Caco-2 (cell line): Measurements from ENCODE around the gene KAT2A. TPM values are rescaled to one million over a fixed set of nuclear protein-coding genes. Genes with fewer than 3 reads are reported as not detected.

Source experiments
- BruUV-seq: library from RNA; stranded (reverse); fragments of 400-500 nt; replicated peaks from 2 replicates; lab custom pipeline; 2021; lab: Mats Ljungman, UMichigan
- CTCF ChIA-PET: fragments of 300-600 bp; sonication (Branson Sonifier 250); formaldehyde crosslinking; loops from one replicate; lab custom pipeline; 2022; ENCODE audit warnings: antibody characterized with exemption; lab: Charles Lee
- POLR2A ChIA-PET: fragments of 300-600 bp; sonication (Branson Sonifier 250); formaldehyde crosslinking; loops from one replicate; lab custom pipeline; 2022; ENCODE audit warnings: antibody characterized with exemption; lab: Charles Lee
- DNase-seq, 2 experiments: peaks; one replicate each; pipeline versions ENCODE4 v3.0.0 to v3.0.0-alpha.2; 2020 to 2022
- H3K27me3 ChIP-seq: replicated peaks from 2 replicates; pipeline ENCODE4 v1.6.0; 2011; ENCODE audit warnings: low read length; ENCODE audit not compliant: control insufficient read depth, insufficient read depth
- H3K36me3 ChIP-seq: 2 replicates; pipeline ENCODE4 v1.5.1; 2011; ENCODE audit warnings: low read length; ENCODE audit not compliant: control insufficient read depth, insufficient read depth
- H3K4me1 ChIP-seq: fragments of 250-450 bp; sonication (Bioruptor Pico); 2 replicates; pipeline ENCODE4 v1.5.1; 2020; ENCODE audit warnings: mild to moderate bottlenecking
- H3K4me3 ChIP-seq: 2 replicates; pipeline ENCODE4 v1.5.1; 2011; ENCODE audit warnings: low read depth, mild to moderate bottlenecking, control low read depth, low read length
- H3K9me3 ChIP-seq: fragments of 250-450 bp; sonication (Bioruptor Pico); 2 replicates; pipeline ENCODE4 v1.5.1; 2020; ENCODE audit warnings: mild to moderate bottlenecking, moderate library complexity
- H3K27ac Mint-ChIP-seq: one replicate; pipeline ENCODE4 v1.8.0; 2022; ENCODE audit warnings: mixed read lengths; ENCODE audit not compliant: unreplicated experiment
- H3K27me3 Mint-ChIP-seq: one replicate; pipeline ENCODE4 v1.8.0; 2022; ENCODE audit warnings: mixed read lengths; ENCODE audit not compliant: insufficient read depth, unreplicated experiment
- H3K36me3 Mint-ChIP-seq: one replicate; pipeline ENCODE4 v1.8.0; 2022; ENCODE audit warnings: mild to moderate bottlenecking, mixed read lengths; ENCODE audit not compliant: insufficient read depth, unreplicated experiment
- H3K4me1 Mint-ChIP-seq: one replicate; pipeline ENCODE4 v1.8.0; 2022; ENCODE audit warnings: low read depth, mixed read lengths; ENCODE audit not compliant: unreplicated experiment
- H3K4me3 Mint-ChIP-seq: one replicate; pipeline ENCODE4 v1.8.0; 2022; ENCODE audit warnings: mild to moderate bottlenecking, moderate library complexity, mixed read lengths; ENCODE audit not compliant: unreplicated experiment
- H3K9me3 Mint-ChIP-seq: one replicate; pipeline ENCODE4 v1.8.0; 2022; ENCODE audit warnings: mixed read lengths; ENCODE audit not compliant: unreplicated experiment
- intact Hi-C: fragments of 100-400 bp; cut with micrococcal nuclease; formaldehyde crosslinking; loops from one replicate; pipeline ENCODE4 v1.10.0; 2022; ENCODE audit not compliant: unreplicated experiment
- total RNA-seq: library from RNA; stranded (reverse); gene quantifications from 2 replicates; pipeline ENCODE4 v1.2.3, GENCODE V29; 2022
- TF ChIP-seq, protein P1 (sequence below), 2 experiments: fragments of 200-600 bp in 1 of 2; IDR thresholded peaks; 1 replicate in 1 of 2; 2 replicates in 1 of 2; pipeline versions ENCODE4 v1.5.1 to v1.8.0; 2011 to 2022; ENCODE audit warnings: antibody characterized with exemption in 1 of 2, control low read depth in 1 of 2, inconsistent platforms in 1 of 2, low read depth in 1 of 2, low read length in 1 of 2, mild to moderate bottlenecking in 1 of 2, moderate library complexity in 1 of 2; ENCODE audit not compliant: insufficient read depth in 1 of 2, severe bottlenecking in 1 of 2, unreplicated experiment in 1 of 2

The KAT2A gene
- total RNA-seq, 1 experiment from 2014 or later, result 46.5 TPM

DNA sequence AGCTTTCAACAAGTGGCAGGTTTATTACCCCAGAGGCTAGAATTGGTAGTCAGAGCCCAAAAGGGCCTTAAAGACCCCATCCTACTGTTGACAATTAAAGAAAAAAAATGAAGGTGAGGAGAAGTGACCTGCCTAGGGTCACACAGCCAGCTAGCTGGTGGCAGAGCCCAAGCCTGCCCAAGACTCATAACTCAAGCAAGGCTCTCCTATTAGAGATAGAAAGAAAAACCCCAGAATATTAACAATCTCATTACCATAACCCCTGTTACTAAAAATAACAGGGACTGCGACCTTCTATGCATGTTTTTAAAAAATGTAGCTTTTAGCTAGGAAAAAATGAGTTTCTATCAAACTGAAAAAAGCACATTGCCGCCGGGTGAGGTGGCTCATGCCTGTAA lies 15.5 kb upstream of the KAT2A start:
- CTCF ChIA-PET, result interaction anchor here (0.5 kb wide), 1 partner anchor 18 kb away, joined by 5 read pairs; no protein-coding TSS in a partner anchor
- no TSS peak for BruUV-seq
- H3K4me3 ChIP-seq, result no peak overlapping the region
- no peak for DNase-seq
- intact Hi-C loops, result no loop called here
- no peaks in the 10 kb centered on the region; the same call in 1 of the 2 replicates for H3K36me3 ChIP-seq
- POLR2A ChIA-PET, result interaction anchor here (0.6 kb wide), 1 partner anchor 114 kb away, joined by 3 read pairs; no protein-coding TSS in a partner anchor
- TF ChIP-seq, protein P1, sequence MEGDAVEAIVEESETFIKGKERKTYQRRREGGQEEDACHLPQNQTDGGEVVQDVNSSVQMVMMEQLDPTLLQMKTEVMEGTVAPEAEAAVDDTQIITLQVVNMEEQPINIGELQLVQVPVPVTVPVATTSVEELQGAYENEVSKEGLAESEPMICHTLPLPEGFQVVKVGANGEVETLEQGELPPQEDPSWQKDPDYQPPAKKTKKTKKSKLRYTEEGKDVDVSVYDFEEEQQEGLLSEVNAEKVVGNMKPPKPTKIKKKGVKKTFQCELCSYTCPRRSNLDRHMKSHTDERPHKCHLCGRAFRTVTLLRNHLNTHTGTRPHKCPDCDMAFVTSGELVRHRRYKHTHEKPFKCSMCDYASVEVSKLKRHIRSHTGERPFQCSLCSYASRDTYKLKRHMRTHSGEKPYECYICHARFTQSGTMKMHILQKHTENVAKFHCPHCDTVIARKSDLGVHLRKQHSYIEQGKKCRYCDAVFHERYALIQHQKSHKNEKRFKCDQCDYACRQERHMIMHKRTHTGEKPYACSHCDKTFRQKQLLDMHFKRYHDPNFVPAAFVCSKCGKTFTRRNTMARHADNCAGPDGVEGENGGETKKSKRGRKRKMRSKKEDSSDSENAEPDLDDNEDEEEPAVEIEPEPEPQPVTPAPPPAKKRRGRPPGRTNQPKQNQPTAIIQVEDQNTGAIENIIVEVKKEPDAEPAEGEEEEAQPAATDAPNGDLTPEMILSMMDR (IDR thresholded peaks at IDR 0.05; ENCODE audit: insufficient read depth in 1 of 2, low read depth in 1 of 2, low read length in 1 of 2, severe bottlenecking in 1 of 2, unreplicated experiment in 1 of 2), result no peak
- Mint-ChIP-seq H3K4me1 (peaks cover 6% of the 10 kb centered on the region), H3K27me3 (no peaks in the 10 kb centered on the region), H3K4me3 (no peak overlapping the region), H3K27ac (no peak overlapping the region), H3K36me3 (peaks cover 31% of the 10 kb centered on the region), H3K9me3 (no peaks in the 10 kb centered on the region)
- H3K27me3 ChIP-seq, result no peaks in the 10 kb centered on the region
- H3K4me1 ChIP-seq, result peaks cover 13% of the 10 kb centered on the region
- H3K9me3 ChIP-seq, result no peaks in the 10 kb centered on the region

DNA sequence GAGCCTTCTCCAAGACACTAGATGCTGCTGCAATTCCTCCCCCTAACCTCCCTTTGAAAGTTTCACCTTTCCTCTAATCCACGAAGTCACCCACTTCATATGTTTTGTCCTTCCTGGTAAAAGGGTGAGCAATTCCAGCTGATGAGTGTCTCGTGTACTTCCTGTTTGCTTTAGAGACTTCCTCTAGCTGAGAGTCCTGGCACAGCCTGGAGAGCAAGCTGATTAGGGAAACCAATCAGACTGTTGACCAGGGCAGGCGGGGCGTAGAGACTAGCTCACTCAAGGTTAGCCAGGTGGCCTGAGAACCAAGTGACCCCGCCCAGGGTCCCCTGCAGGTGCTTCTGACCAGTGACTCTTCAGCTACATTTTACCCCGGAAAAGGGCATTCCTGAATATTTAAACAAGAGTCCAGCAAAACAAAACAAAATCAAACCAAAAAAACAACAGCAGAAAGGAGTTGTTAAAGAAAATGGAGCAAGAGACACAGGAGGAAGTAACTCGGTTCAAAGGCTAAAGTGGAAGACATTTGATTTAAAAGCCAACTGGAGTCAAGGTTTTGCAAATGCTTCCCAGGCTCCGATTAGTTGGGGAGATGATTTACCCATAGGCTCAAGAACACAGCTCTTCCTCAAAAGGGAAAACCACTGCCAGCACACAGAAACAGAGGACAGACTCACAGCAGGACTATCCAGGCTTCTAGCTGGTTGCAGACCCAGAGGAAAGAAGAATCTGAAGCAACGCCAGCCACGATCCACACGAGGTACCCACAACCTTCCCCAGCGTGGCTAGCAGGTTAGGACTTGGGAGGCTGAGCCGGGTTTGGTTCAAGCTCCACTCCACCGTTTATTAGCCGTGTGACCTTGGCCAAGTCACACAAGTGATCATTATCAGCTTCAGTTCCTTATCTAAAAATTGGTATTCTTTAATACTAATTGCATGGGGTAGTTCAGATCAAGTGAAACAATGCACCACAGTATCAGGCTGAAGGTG lies 14.8 kb upstream of the KAT2A start:
- Histone ChIP-seq H3K4me3 (no peak overlapping the region), H3K4me1 (peaks cover 13% of the 10 kb centered on the region), H3K27me3 (no peaks in the 10 kb centered on the region), H3K9me3 (no peaks in the 10 kb centered on the region), H3K36me3 (no peaks in the 10 kb centered on the region)
- Mint-ChIP-seq H3K27me3 (no peaks in the 10 kb centered on the region), H3K36me3 (peaks cover 35% of the 10 kb centered on the region), H3K4me3 (no peak overlapping the region), H3K4me1 (peaks cover 6% of the 10 kb centered on the region), H3K27ac (peak overlapping the region; percentile 64), H3K9me3 (no peaks in the 10 kb centered on the region)
- peak; percentile 60 to 80 for DNase-seq
- CTCF ChIA-PET, result interaction anchor here (0.5 to 1.1 kb wide), 3 partner anchors 18 to 271 kb away, joined by 4 to 8 read pairs (median 5); partner anchors contain the start of gene KCNH4
- intact Hi-C loops, result no loop called here
- no TSS peak for BruUV-seq
- POLR2A ChIA-PET, result interaction anchor here (0.6 to 1.3 kb wide), 4 partner anchors 15 to 547 kb away, joined by 3 to 5 read pairs (median 3); partner anchors contain the start of gene KAT2A
- TF ChIP-seq, protein P1 (IDR thresholded peaks at IDR 0.05; ENCODE audit: insufficient read depth in 1 of 2, low read depth in 1 of 2, low read length in 1 of 2, severe bottlenecking in 1 of 2, unreplicated experiment in 1 of 2), result no peak

DNA sequence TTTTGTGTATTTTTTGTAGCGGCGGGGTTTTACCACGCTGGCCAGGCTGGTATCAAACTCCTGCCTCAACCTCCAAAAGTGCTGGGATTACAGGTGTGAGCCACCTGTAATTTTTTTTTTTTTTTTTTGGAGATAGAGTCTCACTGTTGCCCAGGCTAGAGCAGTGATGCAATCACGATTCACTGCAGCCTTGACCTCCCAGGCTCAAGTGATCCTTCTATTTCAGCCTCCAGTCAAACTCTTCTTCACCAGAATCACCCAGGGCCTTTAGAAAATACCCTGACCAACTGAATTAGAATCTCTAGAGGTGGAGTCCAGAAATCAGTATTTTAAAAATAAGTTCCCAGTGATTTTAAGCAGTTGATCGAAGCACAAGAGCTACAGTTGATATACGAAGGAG lies 14.0 kb upstream of the KAT2A start:
- Mint-ChIP-seq H3K27ac (no peak overlapping the region), H3K9me3 (no peaks in the 10 kb centered on the region), H3K36me3 (peaks cover 43% of the 10 kb centered on the region), H3K4me1 (peaks cover 6% of the 10 kb centered on the region), H3K27me3 (no peaks in the 10 kb centered on the region), H3K4me3 (no peak overlapping the region)
- Histone ChIP-seq H3K4me1 (peaks cover 13% of the 10 kb centered on the region), H3K36me3 (peaks cover under 1% of the 10 kb centered on the region; the same call in 1 of the 2 replicates), H3K27me3 (no peaks in the 10 kb centered on the region), H3K9me3 (no peaks in the 10 kb centered on the region), H3K4me3 (no peak overlapping the region)
- CTCF ChIA-PET, result interaction anchor here (0.5 to 1.1 kb wide), 2 partner anchors 46 to 272 kb away, joined by 4 to 8 read pairs; partner anchors contain the start of gene KCNH4
- TF ChIP-seq, protein P1 (IDR thresholded peaks at IDR 0.05; ENCODE audit: insufficient read depth in 1 of 2, low read depth in 1 of 2, low read length in 1 of 2, severe bottlenecking in 1 of 2, unreplicated experiment in 1 of 2), result no peak
- POLR2A ChIA-PET, result interaction anchor here (0.6 to 1.3 kb wide), 3 partner anchors 14 to 548 kb away, joined by 3 to 5 read pairs (median 3); partner anchors contain the start of gene KAT2A
- intact Hi-C loops, result no loop called here
- no peak for DNase-seq
- BruUV-seq, result no TSS peak
